ENCODE measurements around the gene ABL1. TPM values are rescaled to one million over a fixed set of nuclear protein-coding genes. Genes with fewer than 3 reads are reported as not detected.
"Not testable (repeated sequence)": the region's sequence is repeated elsewhere in the genome, so short reads cannot be mapped to it uniquely, and the experiment has no call there.

Gene ABL1
- 21.8 and 38.3 TPM in 2 replicates for total RNA-seq

DNA sequence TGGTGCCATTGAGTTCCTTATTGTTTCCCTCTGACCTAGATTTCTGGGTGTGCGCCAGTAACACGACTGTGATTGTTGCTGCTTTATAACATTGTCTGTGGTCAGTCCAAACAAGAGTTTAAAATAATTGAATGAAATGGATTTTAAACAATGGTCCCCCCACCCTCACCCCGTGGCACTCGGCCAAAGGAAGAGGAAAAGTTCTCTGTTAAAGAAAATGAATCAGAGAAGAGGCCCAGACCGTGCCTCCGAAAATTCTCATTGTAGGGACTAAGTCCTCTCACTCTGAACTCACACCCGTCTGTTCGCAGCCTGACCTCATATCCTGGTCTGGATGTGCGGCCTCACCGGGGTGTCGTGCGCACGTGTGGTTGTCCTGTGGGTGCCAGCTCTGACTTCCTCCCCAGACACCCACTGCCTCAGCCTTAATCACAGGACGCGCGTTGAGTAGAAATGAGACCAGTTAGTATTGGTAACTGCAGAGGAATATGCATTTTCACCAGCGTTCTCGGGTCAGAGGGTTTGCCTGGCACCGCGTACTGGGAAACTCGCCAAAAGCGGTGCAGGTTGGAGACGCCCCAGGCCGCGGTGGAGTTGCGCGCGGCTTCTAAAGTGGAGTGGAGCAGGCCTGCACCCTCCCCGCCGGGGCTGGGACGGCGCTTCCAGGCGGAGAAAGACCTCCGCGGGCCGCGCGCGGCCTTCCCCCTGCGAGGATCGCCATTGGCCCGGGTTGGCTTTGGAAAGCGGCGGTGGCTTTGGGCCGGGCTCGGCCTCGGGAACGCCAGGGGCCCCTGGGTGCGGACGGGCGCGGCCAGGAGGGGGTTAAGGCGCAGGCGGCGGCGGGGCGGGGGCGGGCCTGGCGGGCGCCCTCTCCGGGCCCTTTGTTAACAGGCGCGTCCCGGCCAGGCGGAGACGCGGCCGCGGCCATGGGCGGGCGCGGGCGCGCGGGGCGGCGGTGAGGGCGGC is at the start of gene ABL1:
TSS of gene ABL1 (plus strand) at position 884 of the 966 bp plus-strand sequence. CDS start 193 bp downstream, outside the sequence.
- peak; percentile 56 to 83 for DNase-seq (ENCODE audit: low read depth in 2 of 2)

DNA sequence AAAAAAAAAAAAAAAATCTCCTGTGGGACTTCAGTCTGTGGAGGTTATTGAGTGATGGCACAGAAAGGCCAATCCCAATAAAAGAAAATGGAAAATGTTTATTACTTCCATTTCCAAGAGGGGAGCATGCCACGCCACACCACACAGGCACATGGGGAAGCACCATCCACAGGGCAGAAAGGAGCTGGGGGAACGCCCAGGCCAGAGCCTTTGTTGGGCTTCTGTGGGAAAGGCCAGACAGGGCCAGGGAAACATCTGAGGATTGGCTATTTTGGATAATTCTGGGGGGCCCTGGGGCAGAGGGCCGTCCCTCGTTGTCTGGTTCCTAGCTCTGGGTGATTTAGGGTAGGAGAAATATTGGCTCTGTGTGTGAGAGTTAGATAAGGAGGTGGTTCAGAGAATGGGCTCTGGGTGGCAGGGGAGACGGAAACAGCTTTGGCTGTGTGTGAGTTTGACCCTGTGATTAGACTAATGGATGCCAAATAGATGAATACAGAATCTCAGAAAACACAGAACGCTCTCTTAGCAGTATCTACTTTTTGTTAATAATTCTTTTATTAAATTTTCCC is 49.0 kb upstream of the ABL1 start:
- DNase-seq (ENCODE audit: low read depth in 2 of 2), result no peak

DNA sequence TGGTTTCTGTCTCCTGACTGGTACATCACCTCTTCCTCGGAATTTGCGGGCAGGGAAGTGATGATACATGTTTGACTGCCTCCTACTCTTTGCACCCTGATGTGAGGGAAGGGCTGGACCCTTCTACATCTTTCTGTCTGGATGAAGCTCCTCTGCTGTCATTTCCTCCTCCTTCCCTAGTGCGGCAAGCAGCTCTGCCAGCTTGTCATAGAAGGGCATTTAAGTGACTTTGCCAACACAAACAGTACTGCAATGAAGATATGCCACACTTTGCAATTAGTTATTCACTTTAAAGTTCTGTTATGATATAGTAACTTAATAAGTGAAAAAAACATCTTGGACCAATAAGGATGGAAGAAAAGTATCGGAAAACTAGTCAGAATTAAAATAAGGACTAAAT is 48.5 kb upstream of the ABL1 start:
- no peak for DNase-seq (ENCODE audit: low read depth in 2 of 2)

DNA sequence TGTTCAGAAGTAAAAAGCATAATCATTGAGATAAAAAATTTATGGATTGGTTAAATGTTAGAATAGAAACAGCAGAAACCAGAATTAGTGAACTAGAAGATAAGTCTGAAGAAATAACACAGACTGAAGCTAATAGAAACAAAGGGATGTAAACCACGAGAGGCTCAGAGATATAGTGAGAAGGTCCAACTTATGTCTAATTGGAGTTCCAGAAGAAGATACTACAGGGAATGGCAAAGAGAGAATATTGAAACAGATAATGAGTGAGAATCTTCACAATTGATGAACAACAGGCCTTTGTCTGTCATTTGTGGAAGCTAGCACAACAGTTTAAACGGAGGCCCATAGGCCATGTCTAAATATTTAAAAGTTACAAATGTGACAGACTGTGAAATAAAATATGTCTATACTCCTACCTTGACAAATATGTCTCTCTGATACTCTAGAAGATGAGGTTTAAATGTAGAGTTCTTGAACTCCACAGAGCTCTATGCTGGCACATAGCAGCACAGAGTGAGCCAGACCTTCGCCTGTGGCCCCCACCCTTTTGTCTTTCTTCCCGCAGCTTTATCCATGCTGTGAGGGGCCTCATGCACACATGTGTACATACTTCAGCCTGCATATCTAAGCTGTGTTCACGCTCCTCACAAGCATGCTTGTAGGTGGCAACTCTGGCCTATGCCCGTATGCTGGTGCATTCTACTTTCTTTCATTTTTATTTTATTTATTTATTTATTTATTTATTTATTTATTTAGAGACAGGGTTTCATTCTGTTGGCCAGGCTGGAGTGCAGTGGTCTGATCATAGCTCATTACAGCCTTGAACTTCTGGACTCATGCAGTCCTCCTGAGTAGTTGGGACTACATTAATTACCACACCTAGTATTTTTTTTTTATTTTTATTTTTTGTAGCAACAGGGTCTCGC is 45.0 kb upstream of the ABL1 start:
- DNase-seq (ENCODE audit: low read depth in 2 of 2), result no peak

DNA sequence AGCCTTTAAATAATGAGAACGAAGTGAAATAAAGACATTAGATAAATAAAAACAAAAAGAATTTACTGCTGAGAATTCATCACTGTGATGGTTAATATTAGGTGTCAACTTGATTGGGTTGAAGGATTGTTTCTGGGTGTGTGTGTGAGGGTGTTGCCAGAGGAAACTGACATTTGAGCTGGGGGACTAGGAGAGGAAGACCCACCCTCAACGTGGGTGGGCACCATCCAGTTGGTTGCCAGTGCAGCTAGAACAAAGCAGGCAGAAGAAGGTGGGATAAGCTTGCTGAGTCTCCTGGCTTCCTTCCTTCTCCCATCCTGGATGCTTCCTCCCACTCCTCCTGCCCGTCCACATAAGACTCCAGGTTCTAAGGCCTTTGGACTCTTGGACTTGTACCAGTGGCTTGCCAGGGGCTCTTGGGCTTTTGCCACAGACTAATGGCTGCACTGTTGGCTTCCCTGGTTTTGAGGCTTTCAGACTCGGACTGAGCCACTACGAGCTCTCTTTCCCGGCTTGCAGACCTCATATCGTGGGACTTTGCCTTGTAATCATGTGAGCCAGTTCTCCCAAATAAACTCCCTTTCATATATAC is 43.7 kb upstream of the ABL1 start:
- no peak for DNase-seq (ENCODE audit: low read depth in 2 of 2)

DNA sequence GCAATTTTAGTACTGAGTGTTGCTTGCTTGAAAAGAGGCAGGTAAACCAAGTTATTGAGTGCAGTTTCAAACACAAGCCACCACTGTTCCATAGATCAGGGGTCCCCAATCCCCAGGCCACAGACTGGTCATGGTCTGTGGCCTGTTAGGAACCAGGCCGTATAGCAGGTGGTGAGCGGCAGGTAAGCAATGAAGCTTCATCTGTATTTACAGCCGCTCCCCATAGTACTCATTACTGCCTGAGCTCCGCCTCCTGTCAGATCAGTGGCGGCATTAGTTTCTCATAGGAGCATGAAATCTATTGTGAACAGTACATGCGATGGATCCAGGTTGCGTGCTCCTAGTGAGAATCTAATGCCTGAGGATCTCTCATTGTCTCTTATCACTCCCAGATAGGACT is 41.5 kb upstream of the ABL1 start:
- DNase-seq (ENCODE audit: low read depth in 2 of 2), result no peak

DNA sequence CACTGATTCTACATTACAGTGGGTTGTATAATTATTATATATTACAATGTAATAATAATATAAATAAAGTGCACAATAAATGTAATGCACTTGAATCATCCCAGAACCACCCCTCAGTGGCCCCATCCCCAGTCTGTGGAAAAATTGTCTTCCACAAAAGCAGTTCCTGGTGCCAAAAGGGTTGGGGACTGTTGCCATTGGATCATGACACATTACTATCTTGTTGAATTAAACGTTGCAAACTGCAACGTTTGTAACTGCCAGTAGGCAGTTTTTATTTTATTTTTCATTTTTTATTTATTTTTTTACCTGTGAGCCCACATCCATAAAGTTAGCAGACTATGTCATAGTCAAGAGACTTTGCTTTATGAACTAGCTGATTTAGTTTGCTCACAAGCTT is 41.0 kb upstream of the ABL1 start:
- peak; percentile 15 to 27 for DNase-seq (ENCODE audit: low read depth in 2 of 2)

DNA sequence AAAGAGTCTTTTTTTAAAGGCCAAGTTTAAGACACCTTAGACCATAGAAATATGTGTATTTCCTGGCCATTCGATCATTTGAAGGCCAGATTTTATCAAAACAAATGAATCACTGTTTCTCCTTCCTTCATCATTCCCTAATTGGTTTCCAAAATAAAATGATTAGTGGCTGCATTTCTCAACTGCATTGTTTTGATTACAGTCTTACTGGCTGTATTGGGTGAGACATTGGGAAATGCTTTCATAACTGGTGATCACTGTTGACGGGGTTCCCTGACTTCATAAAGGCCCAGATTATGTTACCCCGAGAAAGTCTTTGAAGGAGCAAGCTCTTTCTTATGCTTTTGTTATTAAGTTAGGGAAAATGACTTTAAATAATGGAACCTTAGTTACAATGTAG is 40.6 kb upstream of the ABL1 start:
- peak in 1 of 2 donors; percentile 48 for DNase-seq (ENCODE audit: low read depth in 2 of 2)

DNA sequence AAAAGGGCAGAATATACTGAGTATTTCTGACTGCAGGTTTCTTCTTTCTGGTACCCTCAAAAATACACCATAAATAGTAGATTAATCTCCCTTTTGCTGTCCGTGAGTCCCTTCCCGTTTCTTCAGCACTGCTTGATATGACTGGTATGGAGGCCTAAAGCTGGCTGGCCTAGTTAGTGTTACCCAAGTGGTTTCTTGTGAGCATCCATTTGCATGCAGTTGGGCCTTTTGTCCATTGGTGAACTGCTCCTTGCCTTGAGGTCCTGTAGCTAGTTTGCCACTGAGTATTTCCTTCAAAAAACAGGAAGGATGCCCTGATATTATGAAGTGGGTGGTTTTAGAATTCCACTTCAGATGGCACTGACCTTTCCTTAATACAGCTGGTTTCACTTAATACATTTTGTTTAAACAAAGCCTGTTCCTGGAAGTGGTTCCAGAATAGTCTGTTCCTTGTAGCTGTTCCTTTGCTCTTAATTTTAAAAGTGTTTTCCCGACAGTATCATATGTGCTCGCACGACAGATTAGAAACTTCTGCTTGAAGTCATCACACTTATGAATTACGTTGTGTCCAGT is 40.0 kb upstream of the ABL1 start:
- no peak for DNase-seq (ENCODE audit: low read depth in 2 of 2)

DNA sequence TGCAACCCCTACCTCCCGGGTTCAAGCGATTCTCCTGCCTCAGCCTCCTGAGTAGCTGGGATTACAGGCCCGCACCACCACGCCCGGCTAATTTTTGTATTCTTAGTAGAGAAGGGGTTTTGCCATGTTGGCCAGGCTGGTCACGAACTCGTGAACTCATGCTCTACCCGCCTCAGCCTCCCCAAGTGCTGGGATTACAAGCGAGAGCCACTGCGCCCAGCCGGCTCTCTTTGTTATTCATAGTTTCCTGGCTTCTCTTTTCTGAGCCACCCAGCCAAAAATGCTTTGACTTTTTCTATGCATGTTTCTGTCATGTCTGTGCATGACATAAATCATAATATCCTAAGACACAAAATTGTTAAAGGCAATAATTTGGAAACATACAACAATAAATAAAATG is 31.9 kb upstream of the ABL1 start:
- DNase-seq (ENCODE audit: low read depth in 2 of 2), result not testable (repeated sequence)

DNA sequence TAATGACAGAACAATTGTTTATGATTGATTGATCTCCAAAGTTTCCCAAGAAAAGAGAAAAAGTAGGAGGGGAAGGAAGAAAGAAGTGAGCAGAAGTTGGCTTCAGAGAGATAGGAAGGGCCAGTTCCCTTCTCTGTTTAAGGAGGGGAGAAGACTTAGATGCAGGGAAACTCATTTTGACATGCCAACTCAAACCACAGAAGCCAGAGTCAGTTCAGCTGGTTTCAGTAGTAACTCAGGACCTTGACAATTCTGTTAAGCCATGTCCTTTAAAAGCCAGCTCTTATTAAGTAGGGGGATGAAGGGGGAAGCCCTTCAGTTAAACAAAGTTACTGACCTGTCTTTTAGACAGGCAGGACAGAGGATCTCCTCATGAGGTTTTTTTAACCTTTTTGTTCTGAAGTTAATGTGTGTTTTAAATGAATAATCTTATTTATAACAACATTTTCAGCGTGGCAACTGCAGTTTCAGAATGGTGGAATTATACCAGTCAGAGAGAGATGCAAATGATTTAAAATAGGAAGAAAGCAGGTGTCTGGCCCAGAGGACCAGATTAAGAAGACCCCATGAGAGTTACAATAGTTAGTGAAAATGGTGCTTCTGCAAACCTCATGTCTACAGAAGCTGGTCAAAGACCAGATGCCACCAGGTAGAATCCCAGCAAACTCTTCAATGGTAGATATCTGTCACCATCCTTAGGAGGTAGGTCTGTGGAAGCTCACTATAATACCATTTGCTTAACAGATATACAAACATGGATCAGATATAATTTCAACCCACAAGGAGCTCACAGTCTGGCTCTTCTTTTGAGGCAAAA is 29.3 kb upstream of the ABL1 start:
- no peak for DNase-seq (ENCODE audit: low read depth in 2 of 2)

DNA sequence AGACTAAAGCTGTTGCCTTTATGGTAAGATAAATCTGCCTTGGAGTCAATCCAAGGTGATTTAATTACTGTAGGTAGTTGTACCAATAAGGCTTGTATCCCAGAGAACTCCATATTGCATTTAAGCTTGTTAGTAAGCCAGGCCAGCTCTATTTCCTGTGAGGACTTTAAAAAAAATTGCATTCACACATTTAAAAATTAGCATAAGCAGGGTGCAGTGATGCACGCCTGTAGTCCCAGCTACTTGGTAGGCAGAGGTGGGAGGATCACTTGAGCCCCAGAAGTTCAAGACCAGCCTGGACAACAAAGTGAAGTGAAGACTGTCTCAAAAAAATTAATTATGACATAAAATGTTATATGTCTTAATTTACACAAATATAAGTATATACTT is 28.7 kb upstream of the ABL1 start:
- no peak for DNase-seq (ENCODE audit: low read depth in 2 of 2)

DNA sequence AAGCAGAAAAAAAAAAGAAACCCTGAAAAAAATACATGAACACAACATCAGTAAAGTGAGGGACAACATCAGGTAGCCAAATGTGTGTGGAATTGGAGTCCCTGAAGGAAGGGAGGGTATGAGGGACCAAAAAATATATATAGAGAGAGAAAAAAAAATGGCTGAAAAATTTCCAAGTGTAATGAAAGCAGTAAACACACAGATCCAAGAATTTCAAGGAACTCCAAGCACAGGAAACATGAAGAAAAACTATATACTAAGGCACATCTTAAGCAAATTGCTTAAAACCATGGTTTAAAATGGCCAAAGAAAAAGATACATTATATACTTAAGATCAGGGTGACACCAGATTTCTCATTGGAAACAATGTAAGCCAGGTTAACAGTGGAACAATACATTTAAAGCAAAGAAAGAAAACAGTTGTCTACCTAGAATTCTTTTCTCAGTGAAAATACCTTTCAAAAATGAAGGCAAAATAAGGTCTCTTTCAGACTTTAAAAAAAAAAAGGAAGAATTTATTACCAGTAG is 24.4 kb upstream of the ABL1 start:
- DNase-seq (ENCODE audit: low read depth in 2 of 2), result no peak

DNA sequence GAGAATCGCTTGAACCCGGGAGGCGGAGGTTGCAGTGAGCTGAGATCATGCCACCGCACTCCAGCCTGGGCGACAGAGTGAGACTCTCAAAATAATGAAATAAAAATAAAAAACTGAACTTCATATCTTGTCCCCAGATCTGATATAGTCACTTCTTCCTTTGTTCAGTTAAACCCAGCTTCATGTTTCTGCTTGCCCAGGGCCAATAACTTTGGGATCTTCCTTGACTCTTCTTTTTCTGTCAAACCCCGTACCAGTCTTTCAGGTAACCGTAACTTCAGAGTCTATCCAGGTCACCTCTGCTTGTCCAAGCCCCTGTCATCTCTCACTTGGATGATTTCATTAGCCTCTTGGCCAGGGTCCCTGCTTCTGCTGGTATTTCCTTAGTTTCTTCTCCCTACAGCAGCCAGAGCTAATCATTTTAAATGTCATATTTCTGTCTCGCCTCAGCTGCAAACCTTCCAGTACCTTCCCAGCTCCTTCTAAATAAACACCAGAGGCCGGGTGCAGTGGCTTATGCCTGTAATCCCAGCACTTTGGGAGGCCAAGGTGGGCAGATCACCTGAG is 19.7 kb upstream of the ABL1 start:
- no peak for DNase-seq (ENCODE audit: low read depth in 2 of 2)

DNA sequence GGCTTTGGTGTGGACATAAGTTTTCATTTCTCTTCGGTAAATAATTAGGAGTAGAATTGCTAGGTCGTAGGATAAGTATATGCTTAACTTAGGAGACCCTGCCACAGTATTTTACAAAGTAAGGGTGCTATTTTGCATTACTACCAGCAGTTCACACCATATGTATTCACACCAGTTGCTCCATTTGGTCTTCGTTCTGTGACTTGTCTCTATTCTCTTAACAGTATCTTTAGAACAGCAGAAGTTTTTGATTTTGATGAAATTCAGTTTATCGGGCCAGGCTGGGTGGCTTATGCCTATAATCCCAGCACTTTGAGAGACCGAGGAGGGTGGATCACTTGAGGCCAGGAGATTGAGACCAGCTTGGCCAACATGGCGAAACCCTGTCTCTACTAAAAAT is 17.1 kb upstream of the ABL1 start:
- no peak for DNase-seq (ENCODE audit: low read depth in 2 of 2)

DNA sequence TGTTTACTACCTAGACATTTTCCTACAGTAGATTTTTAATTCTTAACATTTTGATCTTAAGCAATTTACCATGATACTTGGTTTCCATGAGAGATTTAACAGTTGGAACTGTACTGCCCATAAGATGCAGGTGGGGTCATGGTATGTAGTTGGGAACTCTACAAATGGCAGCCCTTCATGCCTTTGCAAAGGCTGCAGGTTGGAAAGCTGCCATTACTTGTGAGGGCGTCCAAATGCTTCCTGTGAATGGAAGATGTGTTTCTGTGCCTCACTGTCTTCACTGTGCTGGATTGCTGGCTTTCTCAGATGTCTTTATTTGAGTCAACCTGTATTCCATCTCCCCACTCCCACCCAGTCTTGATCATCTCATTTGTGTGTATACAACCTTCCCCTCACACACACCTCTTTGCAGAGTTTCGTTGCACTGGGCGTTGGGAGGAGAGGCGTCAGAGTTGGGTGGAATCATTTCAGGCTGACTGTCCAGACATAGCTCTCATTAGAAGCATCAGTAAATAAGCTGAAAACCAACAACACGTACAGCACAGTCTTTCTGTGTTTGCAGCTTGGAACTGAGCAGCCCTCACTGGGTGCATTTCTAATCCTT is 14.8 kb upstream of the ABL1 start:
- no peak for DNase-seq (ENCODE audit: low read depth in 2 of 2)

DNA sequence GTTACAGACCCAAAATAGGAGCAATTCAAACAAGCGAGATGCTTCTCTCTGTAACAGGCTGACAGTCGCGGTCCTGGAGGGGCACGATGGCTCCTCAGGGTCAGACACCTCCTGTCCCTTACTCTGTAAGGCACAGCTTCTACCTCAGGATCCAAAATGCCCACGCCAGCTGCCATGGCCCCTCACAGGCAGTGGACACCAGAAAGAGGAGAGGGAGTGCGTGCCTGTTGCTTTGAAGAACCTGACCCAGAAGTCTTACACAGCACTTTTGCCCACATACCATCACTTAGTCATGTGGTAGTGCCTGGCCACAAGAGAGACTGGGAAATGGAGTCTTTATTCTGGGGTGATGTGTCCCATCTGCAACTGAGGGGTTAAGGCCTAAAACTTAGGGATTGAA is 11.6 kb upstream of the ABL1 start:
- no peak for DNase-seq (ENCODE audit: low read depth in 2 of 2)

DNA sequence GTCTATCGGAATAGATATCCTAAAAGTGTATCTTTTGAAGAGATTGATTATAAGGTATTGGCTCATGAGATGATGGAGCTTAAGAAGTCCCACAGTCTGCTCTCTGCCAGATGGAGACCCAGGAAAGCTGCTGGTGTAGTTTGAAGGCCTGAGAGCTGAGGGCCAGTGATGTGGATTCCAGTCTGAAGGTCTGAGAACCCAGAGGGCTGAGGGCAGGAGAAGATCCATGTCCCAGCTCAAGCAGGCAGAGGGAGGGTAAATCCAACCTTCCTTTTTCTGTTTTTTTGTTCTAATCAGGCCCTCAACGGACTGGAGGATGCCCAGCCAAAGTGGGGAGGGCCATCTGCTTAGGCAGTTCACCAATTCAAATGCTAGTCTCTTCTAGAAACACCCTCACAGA is 11.0 kb upstream of the ABL1 start:
- DNase-seq (ENCODE audit: low read depth in 2 of 2), result no peak

DNA sequence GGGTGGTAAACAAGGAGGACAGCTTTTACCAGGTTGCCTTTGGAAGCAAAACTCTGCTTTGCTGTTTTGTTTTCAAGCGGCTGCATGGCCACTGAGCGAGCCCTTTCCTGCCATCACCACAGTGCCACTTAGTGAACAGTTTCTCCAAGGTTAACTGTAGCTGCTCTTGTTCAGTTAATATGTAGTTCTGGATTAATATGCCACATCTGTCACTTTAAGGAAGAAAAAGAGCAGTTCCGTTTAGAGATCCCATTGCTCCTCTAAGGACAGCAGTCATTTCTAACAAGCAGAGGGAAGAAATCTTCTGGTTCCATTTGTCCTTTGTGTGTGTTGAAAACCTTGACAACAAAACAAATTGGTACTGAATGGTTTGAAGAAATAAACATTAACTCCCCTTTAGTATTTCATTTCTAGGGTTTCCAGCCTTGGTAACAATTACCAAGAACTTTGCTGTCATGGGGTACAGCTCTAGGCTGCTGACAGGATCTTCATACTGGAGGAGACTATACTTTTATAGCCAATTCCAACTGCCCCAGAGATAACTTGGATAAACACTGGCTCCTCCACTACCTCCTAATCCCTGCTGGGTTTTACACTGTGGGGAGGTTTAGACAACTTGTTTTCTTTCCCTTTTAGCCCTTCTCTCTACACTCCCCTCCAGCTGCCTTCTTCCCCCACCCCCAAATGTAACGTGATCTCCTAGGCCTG is 10.3 kb upstream of the ABL1 start:
- peak in 1 of 2 donors; percentile 40 for DNase-seq (ENCODE audit: low read depth in 2 of 2)
